Measurements from ENCODE around the gene MACROD2.
A peak's percentile ranks its signal among the peaks of the same experiment; 100 is the strongest.
"Not testable (repeated sequence)": the region's sequence is repeated elsewhere in the genome, so short reads cannot be mapped to it uniquely, and the experiment has no call there.

The MACROD2 gene

DNA sequence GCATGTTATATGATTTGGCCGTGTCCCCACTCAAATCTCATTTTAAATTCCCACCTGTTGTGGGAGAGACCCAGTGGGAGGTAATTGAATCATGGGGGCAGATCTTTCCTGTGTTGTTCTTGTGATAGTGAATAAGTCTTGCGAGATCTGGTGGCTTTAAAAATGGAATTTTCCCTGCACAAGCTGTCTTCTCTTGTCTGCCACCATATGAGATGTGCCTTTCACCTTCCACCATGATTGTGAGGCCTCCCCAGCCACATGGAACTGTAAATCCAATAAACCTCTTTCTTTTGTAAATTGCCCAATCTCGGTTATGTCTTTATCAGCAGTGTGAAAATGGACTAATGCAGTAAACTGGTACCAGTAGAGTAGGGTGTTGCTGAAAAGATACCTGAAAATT is 986.2 kb downstream of the MACROD2 start:
- not testable (repeated sequence) for DNase-seq

- DNase-seq = not testable (repeated sequence)
Measured at GRCh38 chr20:14982324-14982723, 987.0 kb downstream of the MACROD2 start.

DNA sequence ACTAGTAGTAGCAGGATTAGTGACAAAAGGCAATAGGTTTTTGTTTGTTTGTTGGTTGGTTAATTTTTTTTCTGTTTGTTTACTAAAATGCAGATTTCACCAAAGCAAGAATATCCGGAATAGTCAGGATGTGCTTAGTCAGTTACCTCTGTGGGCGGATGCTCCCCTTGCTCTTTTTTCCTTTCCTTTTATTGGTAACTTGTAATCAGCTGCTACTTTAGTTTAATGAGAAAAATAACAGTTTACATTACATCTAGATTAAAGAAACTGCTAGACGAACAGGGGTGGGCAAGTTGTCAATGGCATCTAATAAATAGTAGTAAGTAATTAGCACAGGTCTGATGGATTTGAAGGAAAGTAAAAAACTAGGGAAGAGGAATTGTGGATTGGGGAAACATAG is 989.0 kb downstream of the MACROD2 start:
- DNase-seq = no peak

DNA sequence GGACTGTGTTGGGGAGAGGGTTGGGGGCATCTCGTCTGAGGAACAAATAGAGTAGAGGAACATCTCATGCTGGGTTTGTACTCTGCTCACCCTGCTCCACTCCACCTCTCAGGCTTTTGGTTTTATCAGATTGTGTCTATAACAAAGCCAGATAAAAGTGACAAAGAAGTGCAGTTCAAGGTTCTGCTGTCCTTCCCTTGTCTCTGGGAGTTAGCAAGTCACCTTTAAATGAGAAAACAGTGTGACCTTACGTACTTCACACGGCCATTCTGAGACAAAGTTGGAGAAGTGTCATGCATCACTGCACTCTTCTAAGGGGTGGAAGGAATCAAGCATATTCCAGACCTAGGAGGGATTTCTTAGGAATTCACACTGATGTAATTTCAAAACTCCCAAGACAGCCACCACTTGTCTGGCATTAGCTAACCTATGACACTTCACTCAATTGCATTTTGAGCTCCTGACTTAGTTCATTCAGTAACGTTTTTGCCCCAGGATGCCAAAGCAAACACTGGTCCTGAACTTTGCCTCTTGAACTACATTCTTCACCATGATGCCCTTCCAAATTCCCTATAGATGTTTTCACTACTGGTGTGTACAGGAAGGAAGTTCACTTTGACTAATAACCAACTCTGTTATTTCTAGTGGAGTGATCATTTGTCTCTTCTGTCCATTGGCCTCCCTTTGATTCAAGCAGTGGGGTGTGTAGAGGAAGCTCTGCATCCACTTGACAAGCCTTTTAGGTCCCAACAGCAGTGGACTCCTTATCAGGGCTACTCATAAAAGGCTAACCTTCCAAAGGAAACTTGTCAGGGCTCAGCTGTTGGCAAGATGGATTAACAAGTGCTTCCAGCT is 989.7 kb downstream of the MACROD2 start:
- DNase-seq = no peak

DNA sequence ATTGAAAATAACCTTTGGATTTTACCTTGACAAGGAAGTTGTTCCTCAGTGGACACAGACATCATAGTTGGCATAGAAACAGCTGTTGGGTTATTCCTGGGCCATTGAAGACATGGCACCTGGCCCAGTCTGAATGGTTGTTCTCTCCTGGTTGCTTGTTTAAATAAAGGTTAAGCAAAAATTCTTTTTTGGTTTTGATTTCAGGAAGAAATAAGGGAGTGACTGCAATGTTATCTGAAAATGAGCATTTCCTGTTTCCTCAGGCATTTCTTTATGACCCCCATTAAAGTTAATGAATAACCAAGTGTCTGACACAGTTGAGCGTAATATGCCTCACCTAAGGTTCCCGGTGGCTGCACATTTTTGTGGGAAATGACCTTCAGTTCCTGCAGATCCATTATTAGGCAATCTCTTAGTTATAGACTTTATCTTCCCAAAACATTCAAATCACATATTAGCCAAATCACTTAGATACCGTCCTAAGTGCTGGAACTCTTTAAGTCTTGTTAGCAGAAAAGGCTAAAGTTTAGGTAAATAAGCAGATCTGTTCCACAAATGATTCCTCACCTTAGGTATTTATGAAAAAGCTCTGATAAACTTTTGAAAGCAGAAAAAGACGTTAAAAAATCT is 990.8 kb downstream of the MACROD2 start:
- peak; percentile 17 to 51 for DNase-seq

GRCh38 chr20:14986656-14987055 is 991.3 kb downstream of the MACROD2 start:
- no peak for DNase-seq

- DNase-seq = no peak
Measured at GRCh38 chr20:14989535-14990290, 994.4 kb downstream of the MACROD2 start.

GRCh38 chr20:14991023-14991422 is 995.7 kb downstream of the MACROD2 start:
- DNase-seq = no peak

GRCh38 chr20:14992153-14992552 is 996.8 kb downstream of the MACROD2 start:
- no peak for DNase-seq

DNA sequence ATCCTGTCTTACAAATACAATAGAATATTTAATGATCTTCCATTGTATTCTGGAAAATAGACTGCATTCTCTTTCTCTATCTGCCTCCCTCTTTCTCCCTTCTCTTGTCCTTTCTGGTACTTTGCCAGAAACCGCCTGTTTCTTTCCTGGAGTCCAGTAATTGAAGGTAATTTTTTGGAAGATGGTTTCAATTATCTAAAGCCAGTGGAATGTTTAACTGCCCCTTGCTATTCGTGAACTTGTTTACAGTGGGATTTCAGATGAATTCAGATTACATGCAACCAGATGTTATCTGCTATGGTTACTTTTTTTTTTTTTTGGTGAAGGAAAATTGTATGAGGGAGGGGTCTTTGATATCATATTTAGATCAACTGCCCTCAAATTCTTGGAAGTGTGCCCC is 997.6 kb downstream of the MACROD2 start:
- DNase-seq = peak in 1 of 2 experiments; percentile 5

DNA sequence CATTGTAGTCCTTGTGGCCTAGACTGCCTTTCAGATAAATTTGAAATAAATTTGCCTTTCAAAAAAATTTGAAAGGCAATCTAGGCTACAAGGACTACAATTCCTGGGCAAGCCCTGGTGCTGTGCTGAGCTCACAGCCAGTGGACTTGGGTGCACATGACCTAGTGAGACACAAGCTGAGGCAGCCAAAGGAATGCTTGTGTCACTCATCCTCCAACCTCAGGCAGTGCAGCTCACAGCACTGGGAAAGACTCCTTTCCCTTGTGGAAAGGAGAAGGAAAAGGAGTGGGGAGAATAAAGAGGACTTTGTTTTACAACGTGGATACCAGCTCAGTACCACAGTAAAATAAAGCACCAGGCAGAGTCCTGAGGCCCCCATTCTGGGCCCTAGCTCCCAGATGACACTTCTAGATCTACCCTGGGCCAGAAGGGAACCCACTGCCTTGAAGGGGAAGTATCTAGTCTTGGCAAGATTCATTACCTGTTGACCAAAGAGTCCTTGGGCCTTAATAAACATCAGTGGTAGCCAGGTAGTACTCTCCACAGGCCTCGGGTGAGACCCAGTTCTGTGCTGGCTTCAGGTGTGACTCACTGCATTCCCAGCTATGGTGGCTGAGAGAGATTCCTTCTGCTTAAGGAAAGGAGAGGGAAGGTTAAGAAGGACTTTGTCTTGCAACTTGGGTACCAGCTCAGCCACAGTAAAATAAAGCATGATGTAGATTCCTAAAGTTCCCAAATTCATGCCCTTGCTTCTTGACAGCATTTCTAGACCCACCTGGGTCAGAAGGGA is 1001.8 kb downstream of the MACROD2 start:
- DNase-seq = no peak

DNA sequence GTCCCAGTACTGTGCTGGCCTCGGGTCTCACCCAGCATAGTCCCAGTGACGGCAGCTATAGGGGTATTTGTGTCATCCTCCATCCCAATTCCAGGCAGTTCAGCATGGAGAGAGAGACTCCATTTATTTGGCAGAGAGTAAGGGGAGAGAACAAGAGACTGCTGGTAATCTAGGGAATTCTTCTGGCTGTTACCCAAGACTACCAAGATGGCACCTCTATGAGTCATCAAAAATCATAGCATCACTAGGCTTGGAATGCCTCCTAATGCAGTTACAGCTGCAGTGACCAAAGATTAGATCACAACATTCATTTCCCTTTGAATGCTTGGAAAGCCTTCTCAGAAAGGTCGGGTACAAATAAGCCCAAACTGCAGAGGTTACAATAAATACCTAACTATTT is 1002.5 kb downstream of the MACROD2 start:
- DNase-seq = no peak

DNA sequence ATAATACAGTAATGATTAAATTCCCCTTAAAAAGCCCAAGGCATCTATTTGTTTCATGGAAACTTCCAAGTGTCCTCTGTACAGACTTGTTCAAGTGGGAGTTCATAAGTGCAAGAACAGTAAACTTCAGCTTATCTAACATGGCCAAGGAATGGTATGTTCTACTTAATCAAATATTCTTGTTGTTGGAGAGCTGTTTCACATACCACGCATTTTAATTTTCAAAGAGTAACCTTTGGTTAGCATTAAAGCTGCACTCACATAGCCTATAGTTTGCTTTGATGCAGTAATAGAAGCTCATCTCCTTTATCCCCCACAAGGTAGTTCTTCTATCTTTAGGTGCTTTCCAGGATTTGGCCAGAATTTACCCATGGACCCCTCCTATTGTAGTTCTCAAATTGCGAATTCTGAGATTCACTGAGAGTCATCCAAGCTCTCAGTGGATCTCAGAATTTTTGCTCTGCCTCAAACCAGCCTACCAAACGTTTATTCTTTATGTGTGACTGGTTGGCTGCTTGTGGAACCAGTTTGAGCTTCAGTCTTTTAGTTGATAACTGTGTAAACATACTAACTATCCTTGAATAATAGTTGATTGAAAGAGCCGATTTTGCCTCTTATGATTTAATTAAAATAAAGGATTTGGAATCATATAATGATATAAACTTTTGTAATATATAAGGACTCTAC is 1010.1 kb downstream of the MACROD2 start:
- no peak for DNase-seq

GRCh38 chr20:15011631-15012030 is 1016.3 kb downstream of the MACROD2 start:
- peak in 1 of 2 experiments; percentile 37 for DNase-seq

- peak; percentile 76 to 92 for DNase-seq
Measured at GRCh38 chr20:15012566-15012965, 1017.2 kb downstream of the MACROD2 start.

GRCh38 chr20:15016875-15017274 is 1021.6 kb downstream of the MACROD2 start:
- DNase-seq = not testable (repeated sequence)

- no peak for DNase-seq
Measured at GRCh38 chr20:15018966-15019365, 1023.6 kb downstream of the MACROD2 start.

- no peak for DNase-seq
Measured at GRCh38 chr20:15020845-15021244, 1025.5 kb downstream of the MACROD2 start.

DNA sequence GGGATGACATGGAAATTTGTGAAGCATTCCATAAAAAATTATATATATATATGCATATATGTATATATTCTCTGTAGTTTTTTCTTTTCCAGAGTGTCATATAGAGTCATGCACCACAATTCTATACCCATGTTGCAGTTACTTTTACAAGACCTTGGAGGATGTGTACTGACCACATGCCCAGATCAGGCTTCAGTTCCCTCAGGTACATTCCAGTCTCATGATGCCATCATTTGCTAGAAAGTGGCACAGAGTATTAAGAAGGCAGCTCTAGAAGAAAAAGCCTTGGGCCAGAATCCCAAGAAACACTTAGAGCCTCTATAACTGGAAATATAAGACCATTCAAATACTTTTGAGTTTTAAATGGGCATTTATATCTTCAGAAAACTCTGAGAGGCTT is 1027.6 kb downstream of the MACROD2 start:
- no peak for DNase-seq

DNA sequence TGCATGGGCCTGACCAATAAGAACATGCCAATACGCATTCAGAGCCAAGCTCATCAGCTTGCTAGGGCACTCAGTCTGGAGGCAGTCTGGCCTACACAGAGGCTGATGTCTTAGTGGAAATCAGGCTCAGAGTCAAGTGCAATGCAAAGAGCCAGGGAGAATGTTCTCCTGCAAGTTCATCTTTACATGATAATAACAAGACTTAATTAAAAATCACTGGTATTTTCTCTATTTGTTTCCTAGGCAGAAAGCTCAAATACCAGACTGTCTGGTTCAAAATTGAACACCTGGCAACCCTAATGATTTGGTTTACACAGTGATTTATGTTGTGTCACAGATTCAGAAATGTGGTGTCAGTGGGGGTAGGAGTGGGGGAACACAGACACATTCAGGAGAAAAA is 1031.4 kb downstream of the MACROD2 start:
- peak in 1 of 2 experiments; percentile 17 for DNase-seq

GRCh38 chr20:15030826-15031225 is 1035.5 kb downstream of the MACROD2 start:
- DNase-seq = no peak
